Activated naive CD8-positive, alpha-beta T cell (primary cell): ENCODE measurements around the gene CCDC186.

ENCODE experiments used
- H3K27ac Mint-ChIP-seq: one replicate; pipeline ENCODE4 v1.8.0; 2021; ENCODE audit warnings: mixed read lengths
- H3K27me3 Mint-ChIP-seq: one replicate; pipeline ENCODE4 v1.8.0; 2021; ENCODE audit warnings: mixed read lengths
- H3K36me3 Mint-ChIP-seq: one replicate; pipeline ENCODE4 v1.8.0; 2021; ENCODE audit warnings: mixed read lengths
- H3K4me1 Mint-ChIP-seq: one replicate; pipeline ENCODE4 v1.8.0; 2021; ENCODE audit warnings: low read depth, mixed read lengths
- H3K4me3 Mint-ChIP-seq: one replicate; pipeline ENCODE4 v1.8.0; 2021; ENCODE audit warnings: mild to moderate bottlenecking, mixed read lengths
- H3K9me3 Mint-ChIP-seq: one replicate; pipeline ENCODE4 v1.8.0; 2021; ENCODE audit warnings: low read depth, mixed read lengths

Gene CCDC186

GRCh38 chr10:114173921-114174694 is at the start of gene CCDC186:
CCDC186 (minus strand) TSS chr10:114174203; CDS start chr10:114163268, 10,935 bp downstream.
- Mint-ChIP-seq H3K27ac (peak within 1 kb of the TSS; percentile 97), H3K27me3 (no peaks in the 10 kb centered on the region), H3K4me1 (peaks cover 39% of the 10 kb centered on the region), H3K4me3 (peak within 1 kb of the TSS; percentile 96), H3K9me3 (no peaks in the 10 kb centered on the region), H3K36me3 (peaks cover 4% of the 10 kb centered on the region)

- H3K27me3 Mint-ChIP-seq, result peaks cover 17% of the 10 kb centered on the region
- no peaks in the 10 kb centered on the region for H3K4me1 Mint-ChIP-seq
- H3K27ac Mint-ChIP-seq, result no peak overlapping the region
- no peak overlapping the region for H3K4me3 Mint-ChIP-seq
- no peaks in the 10 kb centered on the region for H3K9me3 Mint-ChIP-seq
- H3K36me3 Mint-ChIP-seq, result no peaks in the 10 kb centered on the region
Observed at GRCh38 chr10:114223066-114223465, 49.1 kb upstream of the CCDC186 start.

GRCh38 chr10:114221235-114221634 is 47.2 kb upstream of the CCDC186 start:
- no peaks in the 10 kb centered on the region for H3K9me3 Mint-ChIP-seq
- no peak overlapping the region for H3K4me3 Mint-ChIP-seq
- H3K36me3 Mint-ChIP-seq, result no peaks in the 10 kb centered on the region
- H3K4me1 Mint-ChIP-seq, result no peaks in the 10 kb centered on the region
- no peak overlapping the region for H3K27ac Mint-ChIP-seq
- peaks cover 11% of the 10 kb centered on the region for H3K27me3 Mint-ChIP-seq

GRCh38 chr10:114220281-114220680 is 46.3 kb upstream of the CCDC186 start:
- Mint-ChIP-seq H3K4me1 (no peaks in the 10 kb centered on the region), H3K9me3 (no peaks in the 10 kb centered on the region), H3K27me3 (peaks cover 11% of the 10 kb centered on the region), H3K27ac (no peak overlapping the region), H3K36me3 (no peaks in the 10 kb centered on the region), H3K4me3 (no peak overlapping the region)

- Mint-ChIP-seq H3K4me3 (no peak overlapping the region), H3K4me1 (no peaks in the 10 kb centered on the region), H3K27ac (no peak overlapping the region), H3K36me3 (no peaks in the 10 kb centered on the region), H3K9me3 (no peaks in the 10 kb centered on the region), H3K27me3 (peaks cover 3% of the 10 kb centered on the region)
Observed at GRCh38 chr10:114215033-114215432, 41.0 kb upstream of the CCDC186 start.

GRCh38 chr10:114212153-114212552 is 38.1 kb upstream of the CCDC186 start:
- Mint-ChIP-seq H3K4me3 (no peak overlapping the region), H3K4me1 (no peaks in the 10 kb centered on the region), H3K27me3 (no peaks in the 10 kb centered on the region), H3K36me3 (no peaks in the 10 kb centered on the region), H3K27ac (no peak overlapping the region), H3K9me3 (no peaks in the 10 kb centered on the region)

- Mint-ChIP-seq H3K36me3 (peaks cover 3% of the 10 kb centered on the region), H3K4me3 (no peak overlapping the region), H3K27ac (no peak overlapping the region), H3K4me1 (no peaks in the 10 kb centered on the region), H3K27me3 (peaks cover 4% of the 10 kb centered on the region), H3K9me3 (no peaks in the 10 kb centered on the region)
Observed at GRCh38 chr10:114208351-114208750, 34.3 kb upstream of the CCDC186 start.

GRCh38 chr10:114207349-114207748 is 33.3 kb upstream of the CCDC186 start:
- Mint-ChIP-seq H3K4me3 (no peak overlapping the region), H3K9me3 (no peaks in the 10 kb centered on the region), H3K36me3 (peaks cover 3% of the 10 kb centered on the region), H3K4me1 (no peaks in the 10 kb centered on the region), H3K27me3 (peaks cover 4% of the 10 kb centered on the region), H3K27ac (no peak overlapping the region)

GRCh38 chr10:114206902-114207301 is 32.9 kb upstream of the CCDC186 start:
- no peaks in the 10 kb centered on the region for H3K9me3 Mint-ChIP-seq

GRCh38 chr10:114202812-114203211 is 28.8 kb upstream of the CCDC186 start:
- H3K9me3 Mint-ChIP-seq, result no peaks in the 10 kb centered on the region
- no peak overlapping the region for H3K4me3 Mint-ChIP-seq
- H3K27me3 Mint-ChIP-seq, result peaks cover 9% of the 10 kb centered on the region
- H3K4me1 Mint-ChIP-seq, result no peaks in the 10 kb centered on the region
- no peak overlapping the region for H3K27ac Mint-ChIP-seq
- peaks cover 3% of the 10 kb centered on the region for H3K36me3 Mint-ChIP-seq

More at GRCh38 chr10:114206902-114207301, 32.9 kb upstream of the CCDC186 start:
- H3K36me3 Mint-ChIP-seq, result peaks cover 3% of the 10 kb centered on the region
- H3K27me3 Mint-ChIP-seq, result peaks cover 4% of the 10 kb centered on the region
- H3K4me1 Mint-ChIP-seq, result no peaks in the 10 kb centered on the region
- no peak overlapping the region for H3K27ac Mint-ChIP-seq
- no peak overlapping the region for H3K4me3 Mint-ChIP-seq

GRCh38 chr10:114199239-114199638 is 25.2 kb upstream of the CCDC186 start:
- peaks cover 10% of the 10 kb centered on the region for H3K27me3 Mint-ChIP-seq
- no peak overlapping the region for H3K4me3 Mint-ChIP-seq
- no peak overlapping the region for H3K27ac Mint-ChIP-seq
- no peaks in the 10 kb centered on the region for H3K36me3 Mint-ChIP-seq
- H3K9me3 Mint-ChIP-seq, result no peaks in the 10 kb centered on the region
- H3K4me1 Mint-ChIP-seq, result peaks cover 5% of the 10 kb centered on the region

GRCh38 chr10:114195079-114195478 is 21.1 kb upstream of the CCDC186 start:
- Mint-ChIP-seq H3K4me3 (no peak overlapping the region), H3K9me3 (no peaks in the 10 kb centered on the region), H3K4me1 (peaks cover 5% of the 10 kb centered on the region), H3K27ac (no peak overlapping the region), H3K27me3 (peaks cover 13% of the 10 kb centered on the region), H3K36me3 (no peaks in the 10 kb centered on the region)

- no peak overlapping the region for H3K27ac Mint-ChIP-seq
- no peaks in the 10 kb centered on the region for H3K36me3 Mint-ChIP-seq
- no peaks in the 10 kb centered on the region for H3K9me3 Mint-ChIP-seq
- H3K27me3 Mint-ChIP-seq, result peaks cover 3% of the 10 kb centered on the region
- H3K4me3 Mint-ChIP-seq, result no peak overlapping the region
- H3K4me1 Mint-ChIP-seq, result no peaks in the 10 kb centered on the region
Observed at GRCh38 chr10:114189700-114190099, 15.7 kb upstream of the CCDC186 start.

GRCh38 chr10:114188900-114189299 is 14.9 kb upstream of the CCDC186 start:
- H3K27me3 Mint-ChIP-seq, result peaks cover 3% of the 10 kb centered on the region
- no peaks in the 10 kb centered on the region for H3K9me3 Mint-ChIP-seq
- H3K36me3 Mint-ChIP-seq, result no peaks in the 10 kb centered on the region
- no peak overlapping the region for H3K27ac Mint-ChIP-seq
- H3K4me3 Mint-ChIP-seq, result no peak overlapping the region
- no peaks in the 10 kb centered on the region for H3K4me1 Mint-ChIP-seq

GRCh38 chr10:114188001-114188400 is 14.0 kb upstream of the CCDC186 start:
- Mint-ChIP-seq H3K27ac (no peak overlapping the region), H3K27me3 (peaks cover 3% of the 10 kb centered on the region), H3K9me3 (no peaks in the 10 kb centered on the region), H3K36me3 (no peaks in the 10 kb centered on the region), H3K4me3 (no peak overlapping the region), H3K4me1 (no peaks in the 10 kb centered on the region)

- no peak overlapping the region for H3K4me3 Mint-ChIP-seq
Observed at GRCh38 chr10:114184276-114184675, 10.3 kb upstream of the CCDC186 start.

More at GRCh38 chr10:114184276-114184675, 10.3 kb upstream of the CCDC186 start:
- H3K27me3 Mint-ChIP-seq, result no peaks in the 10 kb centered on the region
- H3K9me3 Mint-ChIP-seq, result no peaks in the 10 kb centered on the region
- no peaks in the 10 kb centered on the region for H3K36me3 Mint-ChIP-seq
- H3K27ac Mint-ChIP-seq, result no peak overlapping the region
- H3K4me1 Mint-ChIP-seq, result no peaks in the 10 kb centered on the region
